Mesenchymal stem cell (in vitro differentiated cells and primary cell): ENCODE measurements around the gene NFE2L2.
"Not testable (repeated sequence)": the region's sequence is repeated elsewhere in the genome, so short reads cannot be mapped to it uniquely, and the experiment has no call there.

Experiments used
- DNase-seq: peaks from one replicate; pipeline ENCODE4 v3.0.0-alpha.2; 2013
- H2AFZ ChIP-seq: one replicate; pipeline ENCODE4 v1.6.1; 2013; ENCODE audit warnings: low read depth, mild to moderate bottlenecking, control low read depth, inconsistent platforms, low read length, moderate library complexity
- H2AK5ac ChIP-seq: 2 replicates; pipeline ENCODE4 v1.6.1; 2013; ENCODE audit warnings: low read length, moderate library complexity, mild to moderate bottlenecking, inconsistent platforms; ENCODE audit not compliant: severe bottlenecking
- H2BK120ac ChIP-seq: one replicate; pipeline ENCODE4 v1.6.1; 2013; ENCODE audit warnings: low read depth, mild to moderate bottlenecking, inconsistent platforms, low read length, moderate library complexity
- H2BK12ac ChIP-seq, 2 experiments: one replicate each; pipeline ENCODE4 v1.6.1; 2013; ENCODE audit warnings: inconsistent platforms in 2 of 2, low read length in 2 of 2, mild to moderate bottlenecking in 2 of 2, moderate library complexity in 2 of 2, control low read depth in 1 of 2
- H2BK15ac ChIP-seq: one replicate; pipeline ENCODE4 v1.6.1; 2013; ENCODE audit warnings: mild to moderate bottlenecking, low read depth, inconsistent platforms; ENCODE audit not compliant: poor library complexity, severe bottlenecking
- H2BK5ac ChIP-seq: 2 replicates; pipeline ENCODE4 v1.6.1; 2013; ENCODE audit warnings: low read depth, mild to moderate bottlenecking, low read length, control low read depth, inconsistent platforms; ENCODE audit not compliant: poor library complexity, severe bottlenecking
- H3K14ac ChIP-seq, 2 experiments: one replicate each; pipeline ENCODE4 v1.6.1; 2013; ENCODE audit warnings: inconsistent platforms in 2 of 2, low read length in 2 of 2, control low read depth in 1 of 2, mild to moderate bottlenecking in 1 of 2, moderate library complexity in 1 of 2
- H3K18ac ChIP-seq, 2 experiments: one replicate each; pipeline ENCODE4 v1.6.1; 2013; ENCODE audit warnings: inconsistent platforms in 2 of 2, low read length in 2 of 2, control low read depth in 1 of 2, low read depth in 1 of 2, mild to moderate bottlenecking in 1 of 2
- H3K23ac ChIP-seq, 2 experiments: one replicate each; pipeline ENCODE4 v1.6.1; 2013; ENCODE audit warnings: inconsistent platforms in 2 of 2, low read length in 2 of 2, mild to moderate bottlenecking in 2 of 2, moderate library complexity in 2 of 2, control low read depth in 1 of 2
- H3K27ac ChIP-seq: 2 replicates; pipeline ENCODE4 v1.5.1; 2013; ENCODE audit warnings: mild to moderate bottlenecking, moderate library complexity, low read length, control low read depth, inconsistent platforms; ENCODE audit not compliant: poor library complexity, severe bottlenecking
- H3K27me3 ChIP-seq, 2 experiments: 2 replicates each; pipeline versions ENCODE4 v1.6.1 to v1.7.0; 2013; ENCODE audit warnings: low read length in 2 of 2, mild to moderate bottlenecking in 2 of 2, moderate library complexity in 2 of 2, control low read depth in 1 of 2, inconsistent platforms in 1 of 2; ENCODE audit not compliant: control insufficient read depth in 1 of 2, insufficient read depth in 1 of 2
- H3K36me3 ChIP-seq, 2 experiments: 2 replicates each; pipeline versions ENCODE4 v1.6.1 to v1.7.0; 2013; ENCODE audit warnings: low read length in 2 of 2, control low read depth in 1 of 2, inconsistent platforms in 1 of 2, low read depth in 1 of 2, mild to moderate bottlenecking in 1 of 2; ENCODE audit not compliant: insufficient read depth in 2 of 2, control insufficient read depth in 1 of 2
- H3K4ac ChIP-seq, 2 experiments: one replicate each; pipeline ENCODE4 v1.6.1; 2013; ENCODE audit warnings: inconsistent platforms in 2 of 2, low read length in 2 of 2, mild to moderate bottlenecking in 2 of 2, moderate library complexity in 2 of 2, control low read depth in 1 of 2, low read depth in 1 of 2
- H3K4me1 ChIP-seq: 2 replicates; pipeline ENCODE4 v1.6.1; 2013; ENCODE audit warnings: low read depth, low read length, control low read depth; ENCODE audit not compliant: control insufficient read depth, insufficient read depth
- H3K4me2 ChIP-seq: 2 replicates; pipeline ENCODE4 v1.6.1; 2013; ENCODE audit warnings: low read length, mild to moderate bottlenecking, inconsistent platforms; ENCODE audit not compliant: poor library complexity, severe bottlenecking
- H3K4me3 ChIP-seq, 2 experiments: 2 replicates each; pipeline versions ENCODE4 v1.5.1 to v1.7.0; 2013; ENCODE audit warnings: low read length in 2 of 2, mild to moderate bottlenecking in 2 of 2, control low read depth in 1 of 2, low read depth in 1 of 2; ENCODE audit not compliant: insufficient read depth in 1 of 2
- H3K79me1 ChIP-seq: replicated peaks from 2 replicates; pipeline ENCODE4 v1.6.1; 2013; ENCODE audit warnings: mild to moderate bottlenecking, control low read depth, low read length, inconsistent platforms; ENCODE audit not compliant: poor library complexity, severe bottlenecking
- H3K9ac ChIP-seq: 2 replicates; pipeline ENCODE4 v1.7.0; 2013; ENCODE audit warnings: mild to moderate bottlenecking, low read length, moderate library complexity
- H3K9me3 ChIP-seq: 2 replicates; pipeline ENCODE4 v1.7.0; 2013; ENCODE audit warnings: mild to moderate bottlenecking, low read length; ENCODE audit not compliant: control insufficient read depth
- H4K8ac ChIP-seq: one replicate; pipeline ENCODE4 v1.6.1; 2013; ENCODE audit warnings: inconsistent platforms, mild to moderate bottlenecking, low read length, moderate library complexity
- H4K91ac ChIP-seq: one replicate; pipeline ENCODE4 v1.6.1; 2013; ENCODE audit warnings: mild to moderate bottlenecking, low read length, inconsistent platforms
- WGBS: methylation state at CpG from one replicate; pipeline ENCODE4 v1.1.7; 2013; ENCODE audit warnings: mixed read lengths; 5-methylcytosine and 5-hydroxymethylcytosine counted together

The NFE2L2 gene

GRCh38 chr2:177309672-177310309 is 45.3 kb upstream of the NFE2L2 start:
- DNase-seq, H3K23ac ChIP-seq, H3K14ac ChIP-seq, H4K91ac ChIP-seq, H4K8ac ChIP-seq, H3K4me2 ChIP-seq, H3K9ac ChIP-seq, H3K9me3 ChIP-seq, H3K4me3 ChIP-seq, H2BK12ac ChIP-seq, H2AFZ ChIP-seq, H3K79me1 ChIP-seq, H3K27me3 ChIP-seq, H2BK15ac ChIP-seq, H2BK120ac ChIP-seq, H3K36me3 ChIP-seq, H3K18ac ChIP-seq, H3K4me1 ChIP-seq, H3K27ac ChIP-seq, H2BK5ac ChIP-seq, H3K4ac ChIP-seq, H2AK5ac ChIP-seq: not testable (repeated sequence)
- WGBS, result 100% methylated on average over 2 of the region's 7 CpGs

GRCh38 chr2:177306550-177306949 is 42.0 kb upstream of the NFE2L2 start:
- Histone ChIP-seq H3K9me3 (no peaks in the 10 kb centered on the region), H3K27ac (no peak overlapping the region), H3K4me1 (no peaks in the 10 kb centered on the region), H2BK120ac (no peak overlapping the region), H3K79me1 (no peaks in the 10 kb centered on the region), H2AK5ac (no peak overlapping the region), H3K4me2 (no peak overlapping the region), H3K4ac (no peak overlapping the region), H4K8ac (no peak overlapping the region), H4K91ac (no peak overlapping the region), H3K36me3 (peaks cover 0 to 2% of the 10 kb centered on the region in 2 experiments), H2AFZ (no peak overlapping the region), H2BK5ac (no peak overlapping the region), H3K27me3 (no peaks in the 10 kb centered on the region), H2BK15ac (no peak overlapping the region), H3K18ac (no peak overlapping the region), H3K14ac (no peak overlapping the region), H3K23ac (no peak overlapping the region), H3K4me3 (peak overlapping the region in 1 of 2 experiments; percentile 43), H2BK12ac (no peak overlapping the region), H3K9ac (peak overlapping the region; percentile 22)
- no peak for DNase-seq
- WGBS, result 100% methylated on average over 2 of the region's 3 CpGs

DNA sequence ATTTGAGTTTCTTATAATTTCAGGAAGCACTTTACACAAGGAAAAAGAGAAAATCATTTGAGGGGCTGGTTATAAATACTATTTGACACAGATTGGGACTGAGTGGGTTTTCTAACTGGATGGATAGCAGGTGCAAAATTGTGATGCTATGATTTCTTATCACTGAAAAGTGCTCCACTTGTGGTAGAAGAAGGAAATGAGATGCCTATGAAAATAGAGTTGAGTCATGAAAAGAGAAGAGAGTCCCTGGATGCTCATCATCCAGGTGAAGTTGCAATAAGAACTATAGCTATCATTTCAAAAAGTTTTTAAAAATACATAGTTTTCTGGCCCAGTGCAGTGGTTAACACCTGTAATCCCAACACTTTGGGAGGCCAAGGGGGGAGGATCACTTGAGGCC is 39.4 kb upstream of the NFE2L2 start:
- H3K23ac ChIP-seq, result no peak overlapping the region
- H3K9me3 ChIP-seq, result no peaks in the 10 kb centered on the region
- H3K4me3 ChIP-seq, result no peak overlapping the region
- H3K14ac ChIP-seq, result no peak overlapping the region
- H3K4me1 ChIP-seq, result no peaks in the 10 kb centered on the region
- no peak overlapping the region for H3K18ac ChIP-seq
- no peak overlapping the region for H2AFZ ChIP-seq
- no peak overlapping the region for H3K4ac ChIP-seq
- no peak overlapping the region for H4K8ac ChIP-seq
- no peak overlapping the region for H2AK5ac ChIP-seq
- no peak overlapping the region for H2BK5ac ChIP-seq
- no peaks in the 10 kb centered on the region for H3K79me1 ChIP-seq
- no peak overlapping the region for H4K91ac ChIP-seq
- peaks cover 0 to 2% of the 10 kb centered on the region in 2 experiments for H3K36me3 ChIP-seq
- H3K4me2 ChIP-seq, result no peak overlapping the region
- H3K9ac ChIP-seq, result no peak overlapping the region
- no peak overlapping the region for H2BK12ac ChIP-seq
- DNase-seq, result no peak
- no peaks in the 10 kb centered on the region for H3K27me3 ChIP-seq
- no peak overlapping the region for H2BK120ac ChIP-seq
- no peak overlapping the region for H3K27ac ChIP-seq
- no peak overlapping the region for H2BK15ac ChIP-seq

GRCh38 chr2:177302552-177302951 is 38.0 kb upstream of the NFE2L2 start:
- Histone ChIP-seq H3K14ac (no peak overlapping the region), H2BK15ac (no peak overlapping the region), H3K9ac (no peak overlapping the region), H3K9me3 (no peaks in the 10 kb centered on the region), H3K18ac (no peak overlapping the region), H3K4ac (no peak overlapping the region), H3K36me3 (peaks cover 0 to 2% of the 10 kb centered on the region in 2 experiments), H3K4me1 (no peaks in the 10 kb centered on the region), H2AFZ (no peak overlapping the region), H3K4me3 (no peak overlapping the region), H3K23ac (no peak overlapping the region), H2BK12ac (no peak overlapping the region), H4K91ac (no peak overlapping the region), H3K27ac (no peak overlapping the region), H2BK5ac (no peak overlapping the region), H3K4me2 (no peak overlapping the region), H3K79me1 (no peaks in the 10 kb centered on the region), H3K27me3 (no peaks in the 10 kb centered on the region), H2BK120ac (no peak overlapping the region), H2AK5ac (no peak overlapping the region), H4K8ac (no peak overlapping the region)
- DNase-seq, result no peak
- WGBS, result 48% methylated on average over 2 of the region's 2 CpGs
